ENCODE results near the gene ST6GAL1. TPM values are rescaled to one million over a fixed set of nuclear protein-coding genes. Genes with fewer than 3 reads are reported as not detected.
"Not testable (repeated sequence)": the region's sequence is repeated elsewhere in the genome, so short reads cannot be mapped to it uniquely, and the experiment has no call there.

Gene ST6GAL1
- total RNA-seq, 6 donors from 2014 or later = 72.6 to 141 (median 93.3) TPM

- Histone ChIP-seq H3K4me1 (no peaks in the 10 kb centered on the region), H3K36me3 (no peaks in the 10 kb centered on the region), H3K27ac (no peak overlapping the region), H3K4me3 (no peak overlapping the region), H3K9me3 (no peaks in the 10 kb centered on the region), H3K27me3 (no peaks in the 10 kb centered on the region)
- TF ChIP-seq POLR2A (IDR thresholded peaks at IDR 0.05) = no peak
- peak in 1 of 2 donors; percentile 37 for DNase-seq
- 86 to 91% methylated on average over 5 of the region's 5 CpGs for WGBS, 2 donors
- ATAC-seq (ENCODE audit: low FRiP score in 2 of 2) = no peak
Observed at GRCh38 chr3:186895406-186895805, 34.9 kb upstream of the ST6GAL1 start.

- Histone ChIP-seq H3K36me3 (no peaks in the 10 kb centered on the region), H3K27ac (no peak overlapping the region), H3K27me3 (no peaks in the 10 kb centered on the region), H3K4me1 (no peaks in the 10 kb centered on the region), H3K9me3 (no peaks in the 10 kb centered on the region), H3K4me3 (no peak overlapping the region)
- TF ChIP-seq POLR2AphosphoS5 (IDR thresholded peaks at IDR 0.05) (no peak), POLR2A (IDR thresholded peaks at IDR 0.05) (no peak), EP300 (IDR thresholded peaks at IDR 0.05) (no peak), CTCF (IDR thresholded peaks at IDR 0.05) (no peak)
- no peak for DNase-seq
- no peak for ATAC-seq (ENCODE audit: low FRiP score in 2 of 2)
- 85 to 87% methylated on average over 4 of the region's 4 CpGs for WGBS, 2 donors
Observed at GRCh38 chr3:186896006-186896405, 34.3 kb upstream of the ST6GAL1 start.

DNA sequence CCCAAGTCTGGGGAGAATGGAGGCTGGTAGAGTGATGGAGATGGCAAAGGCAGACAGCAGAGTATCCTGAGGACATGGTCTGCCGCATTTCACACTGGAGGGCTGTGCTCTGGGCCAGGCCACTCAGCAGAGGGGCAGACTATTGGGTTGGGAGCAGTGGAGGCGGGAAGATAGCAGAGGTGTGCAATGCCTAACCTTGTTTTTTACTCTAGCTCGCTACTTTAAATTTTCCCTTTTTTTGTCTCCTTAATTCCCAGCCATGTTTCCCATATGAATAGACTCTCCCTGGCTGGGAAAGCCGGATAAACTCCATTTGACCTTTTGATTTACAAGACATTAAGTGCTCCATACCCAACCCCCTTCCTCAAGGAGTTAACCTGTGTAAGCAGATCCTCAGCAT lies 33.5 kb upstream of the ST6GAL1 start:
- TF ChIP-seq POLR2AphosphoS5 (IDR thresholded peaks at IDR 0.05) (no peak), POLR2A (IDR thresholded peaks at IDR 0.05) (no peak), EP300 (IDR thresholded peaks at IDR 0.05) (no peak), CTCF (IDR thresholded peaks at IDR 0.05) (no peak)
- H3K27ac ChIP-seq = no peak overlapping the region
- no peaks in the 10 kb centered on the region for H3K36me3 ChIP-seq
- H3K27me3 ChIP-seq = no peaks in the 10 kb centered on the region
- ATAC-seq (ENCODE audit: low FRiP score in 2 of 2) (peak in 1 of 2 donors; percentile 49), DNase-seq (no peak)
- H3K4me3 ChIP-seq = no peak overlapping the region
- H3K9me3 ChIP-seq = no peaks in the 10 kb centered on the region
- WGBS, 2 donors = 75 to 78% methylated on average over 4 of the region's 4 CpGs
- no peaks in the 10 kb centered on the region for H3K4me1 ChIP-seq

GRCh38 chr3:186901135-186901734 lies 29.1 kb upstream of the ST6GAL1 start:
- no peaks in the 10 kb centered on the region for H3K4me1 ChIP-seq
- WGBS, 2 donors = 57 to 84% methylated on average over 1 of the region's 1 CpG
- TF ChIP-seq EP300 (IDR thresholded peaks at IDR 0.05) (no peak), POLR2AphosphoS5 (IDR thresholded peaks at IDR 0.05) (no peak)

DNA sequence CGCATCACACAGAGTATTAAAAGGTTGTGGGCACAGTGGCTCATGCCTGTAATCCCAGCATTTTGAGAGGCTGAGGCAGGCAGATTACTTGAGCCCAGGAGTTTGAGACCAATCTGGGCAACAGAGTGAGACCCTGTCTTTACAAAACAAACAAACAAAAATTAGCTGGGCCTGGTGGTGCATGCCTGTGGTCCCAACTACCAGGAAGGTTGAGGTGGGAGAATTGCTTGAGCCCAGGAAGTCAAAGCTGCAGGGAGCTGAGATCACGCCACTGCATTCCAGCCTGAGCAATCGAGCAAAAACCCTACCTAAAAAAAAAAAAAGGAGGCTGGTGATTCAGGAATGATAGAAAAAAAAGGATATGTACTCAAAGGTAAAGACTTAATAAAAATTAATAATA lies 28.2 kb upstream of the ST6GAL1 start:
- H3K9me3 ChIP-seq = no peaks in the 10 kb centered on the region
- H3K4me3 ChIP-seq = no peak overlapping the region
- no peak for TF ChIP-seq EP300 (IDR thresholded peaks at IDR 0.05)
- TF ChIP-seq CTCF (IDR thresholded peaks at IDR 0.05) = no peak
- no peak for TF ChIP-seq POLR2A (IDR thresholded peaks at IDR 0.05)
- no peak for TF ChIP-seq POLR2AphosphoS5 (IDR thresholded peaks at IDR 0.05)
- ATAC-seq (ENCODE audit: low FRiP score in 2 of 2) (no peak), DNase-seq (no peak)
- no peaks in the 10 kb centered on the region for H3K27me3 ChIP-seq
- H3K4me1 ChIP-seq = no peaks in the 10 kb centered on the region
- H3K36me3 ChIP-seq = no peaks in the 10 kb centered on the region
- WGBS, 2 donors = 71 to 95% methylated on average over 3 of the region's 3 CpGs
- H3K27ac ChIP-seq = no peak overlapping the region

More at GRCh38 chr3:186901135-186901734, 29.1 kb upstream of the ST6GAL1 start:
- ATAC-seq (ENCODE audit: low FRiP score in 2 of 2) = peak in 1 of 2 donors; percentile 75
- no peak for DNase-seq
- H3K27me3 ChIP-seq = no peaks in the 10 kb centered on the region
- H3K27ac ChIP-seq = no peak overlapping the region
- no peaks in the 10 kb centered on the region for H3K36me3 ChIP-seq
- no peak overlapping the region for H3K4me3 ChIP-seq
- H3K9me3 ChIP-seq = no peaks in the 10 kb centered on the region

- no peak for TF ChIP-seq EP300 (IDR thresholded peaks at IDR 0.05)
- no peak for TF ChIP-seq POLR2AphosphoS5 (IDR thresholded peaks at IDR 0.05)
- no peak for TF ChIP-seq CTCF (IDR thresholded peaks at IDR 0.05)
- TF ChIP-seq POLR2A (IDR thresholded peaks at IDR 0.05) = no peak
- Histone ChIP-seq H3K4me3 (no peak overlapping the region), H3K27ac (no peak overlapping the region), H3K36me3 (no peaks in the 10 kb centered on the region), H3K9me3 (no peaks in the 10 kb centered on the region), H3K4me1 (no peaks in the 10 kb centered on the region), H3K27me3 (no peaks in the 10 kb centered on the region)
- 92 to 94% methylated on average over 2 of the region's 2 CpGs for WGBS, 2 donors
- DNase-seq (no peak), ATAC-seq (ENCODE audit: low FRiP score in 2 of 2) (no peak)
Observed at GRCh38 chr3:186902713-186903112, 27.6 kb upstream of the ST6GAL1 start.

DNA sequence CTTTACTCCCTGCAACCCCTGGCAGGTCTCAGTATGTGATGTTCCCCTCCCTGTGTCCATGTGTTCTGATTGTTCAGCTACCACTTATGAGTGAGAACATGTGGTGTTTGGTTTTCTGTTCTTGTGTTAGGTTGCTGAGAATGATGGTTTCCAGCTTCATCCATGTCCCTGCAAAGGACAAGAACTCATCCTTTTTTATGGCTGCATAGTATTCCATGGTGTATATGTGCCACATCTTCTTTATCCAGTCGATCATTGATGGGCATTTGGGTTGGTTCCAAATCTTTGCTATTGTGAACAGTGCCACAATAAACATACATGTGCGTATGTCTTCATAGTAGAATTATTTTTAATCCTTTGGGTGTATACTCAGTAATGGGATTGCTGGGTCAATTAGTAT lies 26.6 kb upstream of the ST6GAL1 start:
- 56 to 92% methylated on average over 2 of the region's 2 CpGs for WGBS, 2 donors
- not testable (repeated sequence) for ATAC-seq (ENCODE audit: low FRiP score in 2 of 2); H3K4me3 ChIP-seq

DNA sequence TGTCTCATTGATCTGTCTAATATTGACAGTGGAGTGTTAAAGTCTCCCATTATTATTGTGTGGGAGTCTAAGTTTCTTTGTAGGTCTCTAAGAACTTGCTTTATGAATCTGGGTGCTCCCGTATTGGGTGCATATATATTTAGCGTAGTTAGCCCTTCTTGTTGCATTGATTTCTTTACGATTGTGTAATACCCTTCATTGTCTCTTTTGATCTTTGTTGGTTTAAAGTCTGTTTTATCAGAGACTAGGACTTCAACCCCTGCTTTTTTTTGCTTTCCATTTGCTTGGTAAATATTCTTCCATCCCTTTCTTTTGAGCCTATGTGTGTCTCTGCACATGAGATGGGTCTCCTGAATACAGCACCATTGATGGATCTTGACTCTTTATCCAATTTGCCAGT lies 23.3 kb upstream of the ST6GAL1 start:
- not testable (repeated sequence) for H3K4me3 ChIP-seq; DNase-seq; H3K27me3 ChIP-seq; H3K9me3 ChIP-seq; H3K27ac ChIP-seq; H3K36me3 ChIP-seq; ATAC-seq (ENCODE audit: low FRiP score in 2 of 2); H3K4me1 ChIP-seq
- 94 to 97% methylated on average over 3 of the region's 3 CpGs for WGBS, 2 donors

More for the DNA sequence above, 26.6 kb upstream of the ST6GAL1 start:
- H3K27ac ChIP-seq, DNase-seq, H3K9me3 ChIP-seq, H3K36me3 ChIP-seq, H3K27me3 ChIP-seq, H3K4me1 ChIP-seq: not testable (repeated sequence)

Data from upper lobe of left lung (tissue), 6 donors.